PC-9 (cell line): ENCODE data around the gene NAMPT. TPM values are rescaled to one million over a fixed set of nuclear protein-coding genes. Genes with fewer than 3 reads are reported as not detected.
A peak's percentile ranks its signal among the peaks of the same experiment; 100 is the strongest.

Experiments
- BruUV-seq: library from RNA; stranded (reverse); fragments of 400-500 nt; replicated peaks from 2 replicates; lab custom pipeline; 2021; lab: Mats Ljungman, UMichigan
- CTCF ChIA-PET: fragments of 300-600 bp; sonication (Branson Sonifier 250); formaldehyde crosslinking; loops from one replicate; lab custom pipeline; 2022; ENCODE audit warnings: antibody characterized with exemption; lab: Charles Lee
- POLR2A ChIA-PET: fragments of 300-600 bp; sonication (Branson Sonifier 250); formaldehyde crosslinking; loops from one replicate; lab custom pipeline; 2022; ENCODE audit warnings: antibody characterized with exemption; ENCODE audit not compliant: unreplicated experiment; lab: Charles Lee
- DNase-seq, 2 experiments: peaks; one replicate each; pipeline versions ENCODE4 v3.0.0 to v3.0.0-alpha.2; 2015 to 2022; ENCODE audit warnings: mixed read lengths in 1 of 2
- H2AFZ ChIP-seq: fragments of 200-600 bp; sonication (generic); 2 replicates; pipeline ENCODE4 v1.8.1; 2017; ENCODE audit warnings: antibody characterized with exemption
- H3F3A ChIP-seq: fragments of 200-600 bp; sonication (generic); 2 replicates; pipeline ENCODE4 v1.8.1; 2017; ENCODE audit warnings: antibody characterized with exemption, mild to moderate bottlenecking, low read depth; ENCODE audit not compliant: insufficient read depth
- H3K27ac ChIP-seq: fragments of 200-600 bp; sonication (generic); 2 replicates; pipeline ENCODE4 v1.6.1; 2016; ENCODE audit warnings: mixed run types
- H3K27me3 ChIP-seq: fragments of 200-600 bp; sonication (generic); 2 replicates; pipeline ENCODE4 v1.6.1; 2016; ENCODE audit warnings: low read depth, mixed run types; ENCODE audit not compliant: insufficient read depth
- H3K36me3 ChIP-seq: fragments of 200-600 bp; sonication (generic); 2 replicates; pipeline ENCODE4 v1.6.1; 2016; ENCODE audit warnings: low read depth, mixed run types
- H3K4me1 ChIP-seq: fragments of 200-600 bp; sonication (generic); replicated peaks from 2 replicates; pipeline ENCODE4 v1.6.1; 2016; ENCODE audit warnings: mixed run types; ENCODE audit not compliant: insufficient read depth
- H3K4me2 ChIP-seq: fragments of 200-600 bp; sonication (generic); 2 replicates; pipeline ENCODE4 v1.6.1; 2017; ENCODE audit warnings: mixed run types
- H3K4me3 ChIP-seq: fragments of 200-600 bp; sonication (generic); 2 replicates; pipeline ENCODE4 v1.6.1; 2016; ENCODE audit warnings: mixed run types
- H3K79me2 ChIP-seq: fragments of 200-600 bp; sonication (generic); 2 replicates; pipeline ENCODE4 v1.6.1; 2017; ENCODE audit warnings: low read depth, mixed run types
- H3K9me2 ChIP-seq: fragments of 200-600 bp; sonication (generic); 2 replicates; pipeline ENCODE4 v1.8.1; 2017; ENCODE audit warnings: mild to moderate bottlenecking; ENCODE audit not compliant: insufficient read depth
- H3K9me3 ChIP-seq: fragments of 200-600 bp; sonication (generic); 2 replicates; pipeline ENCODE4 v1.8.1; 2016; ENCODE audit warnings: low read depth; ENCODE audit not compliant: insufficient read depth
- H4K20me1 ChIP-seq: fragments of 200-600 bp; sonication (generic); 2 replicates; pipeline ENCODE4 v1.8.1; 2017; ENCODE audit not compliant: insufficient read depth
- CTCF ChIP-seq: fragments of 200-600 bp; sonication (generic); conservative IDR thresholded peaks from 2 replicates; pipeline ENCODE4 v1.6.1; 2017; ENCODE audit warnings: mixed run types, antibody characterized with exemption, mild to moderate bottlenecking, moderate library complexity
- EZH2 ChIP-seq: fragments of 200-600 bp; sonication (generic); IDR thresholded peaks from 2 replicates; pipeline ENCODE4 v1.8.0; 2017; ENCODE audit warnings: antibody characterized with exemption, low read depth
- intact Hi-C: fragments of 100-400 bp; cut with micrococcal nuclease; formaldehyde crosslinking; loops from one replicate; pipeline ENCODE4 v1.10.0; 2022; ENCODE audit not compliant: unreplicated experiment
- total RNA-seq: library from RNA; stranded (reverse); gene quantifications from 2 replicates; pipeline ENCODE4 v1.2.3, GENCODE V29; 2021

NAMPT gene
- total RNA-seq, 1 experiment from 2014 or later, result 302 TPM

- Histone ChIP-seq H3K9me3 (no peaks in the 10 kb centered on the region; the same call in 1 of the 2 replicates), H3K4me3 (no peak overlapping the region), H3K27me3 (no peaks in the 10 kb centered on the region), H4K20me1 (no peaks in the 10 kb centered on the region), H2AFZ (no peak overlapping the region), H3K4me2 (peak overlapping the region; percentile 5; the same call in 1 of the 2 replicates), H3F3A (no peaks in the 10 kb centered on the region), H3K79me2 (no peaks in the 10 kb centered on the region), H3K4me1 (no peaks in the 10 kb centered on the region), H3K27ac (no peak overlapping the region), H3K9me2 (no peaks in the 10 kb centered on the region), H3K36me3 (no peaks in the 10 kb centered on the region)
- intact Hi-C loops, result no loop called here
- POLR2A ChIA-PET, result no interaction called here
- CTCF ChIA-PET, result interaction anchor here (0.6 kb wide), 1 partner anchor 953 kb away, joined by 3 read pairs; no protein-coding TSS in a partner anchor
- no peak for DNase-seq
- no TSS peak for BruUV-seq
- no peak for TF ChIP-seq CTCF
- no peak for TF ChIP-seq EZH2
Measured at GRCh38 chr7:106205621-106206222, 79.1 kb downstream of the NAMPT start.

- no peak for DNase-seq
- Histone ChIP-seq H3K27me3 (no peaks in the 10 kb centered on the region), H3K79me2 (no peaks in the 10 kb centered on the region), H3K4me1 (no peaks in the 10 kb centered on the region), H2AFZ (no peak overlapping the region), H4K20me1 (no peaks in the 10 kb centered on the region), H3K4me2 (no peak overlapping the region), H3K27ac (no peak overlapping the region), H3K9me2 (no peaks in the 10 kb centered on the region), H3K36me3 (no peaks in the 10 kb centered on the region), H3K9me3 (no peaks in the 10 kb centered on the region; the same call in 1 of the 2 replicates), H3F3A (no peaks in the 10 kb centered on the region), H3K4me3 (no peak overlapping the region)
- no peak for TF ChIP-seq EZH2
- no peak for TF ChIP-seq CTCF
- intact Hi-C loops, result no loop called here
- CTCF ChIA-PET, result no interaction called here
- POLR2A ChIA-PET, result no interaction called here
- no TSS peak for BruUV-seq
Measured at GRCh38 chr7:106203473-106203872, 81.3 kb downstream of the NAMPT start.

GRCh38 chr7:106201164-106201563, 83.6 kb downstream of the NAMPT start:
- H3K4me1 ChIP-seq, result no peaks in the 10 kb centered on the region
- no peak overlapping the region for H3K4me2 ChIP-seq
- H3K27ac ChIP-seq, result no peak overlapping the region
- no peaks in the 10 kb centered on the region for H4K20me1 ChIP-seq
- DNase-seq, result no peak
- intact Hi-C loops, result no loop called here
- no TSS peak for BruUV-seq
- CTCF ChIA-PET, result no interaction called here
- no peak overlapping the region for H3K4me3 ChIP-seq
- H3K36me3 ChIP-seq, result no peaks in the 10 kb centered on the region
- H2AFZ ChIP-seq, result no peak overlapping the region
- POLR2A ChIA-PET, result no interaction called here
- no peaks in the 10 kb centered on the region for H3K27me3 ChIP-seq
- no peaks in the 10 kb centered on the region for H3K79me2 ChIP-seq
- no peaks in the 10 kb centered on the region for H3F3A ChIP-seq
- no peak for TF ChIP-seq EZH2
- TF ChIP-seq CTCF, result no peak
- H3K9me2 ChIP-seq, result no peaks in the 10 kb centered on the region
- H3K9me3 ChIP-seq, result no peaks in the 10 kb centered on the region
